ENCODE results near the gene SMIM13. TPM values are rescaled to one million over a fixed set of nuclear protein-coding genes. Genes with fewer than 3 reads are reported as not detected.

SMIM13 gene
- total RNA-seq, 1 experiment from 2014 or later: 15.7 TPM

GRCh38 chr6:11168091-11168635, 74.5 kb downstream of the SMIM13 start:
- H2AFZ ChIP-seq (ENCODE audit: low read depth, low read length, poor library complexity, severe bottlenecking): no peak overlapping the region
- TF ChIP-seq REST (IDR thresholded peaks at IDR 0.05; ENCODE audit: low read depth) (no peak), POLR2A (IDR thresholded peaks at IDR 0.05; ENCODE audit: borderline replicate concordance, extremely low read depth, insufficient read depth, insufficient read length) (no peak), YY1 (IDR thresholded peaks at IDR 0.05; ENCODE audit: extremely low read depth, insufficient replicate concordance, low read depth, low read length) (no peak), FOSL1 (IDR thresholded peaks at IDR 0.05; ENCODE audit: low read depth) (no peak), RAD21 (IDR thresholded peaks at IDR 0.05; ENCODE audit: low read depth) (no peak), EGR1 (IDR thresholded peaks at IDR 0.05; ENCODE audit: low read depth) (no peak), SIN3A (IDR thresholded peaks at IDR 0.05; ENCODE audit: low read depth) (no peak), TCF7L2 (IDR thresholded peaks at IDR 0.05; ENCODE audit: borderline replicate concordance, extremely low read depth, insufficient read depth, insufficient read length) (no peak)
- TF ChIP-seq, protein P1, sequence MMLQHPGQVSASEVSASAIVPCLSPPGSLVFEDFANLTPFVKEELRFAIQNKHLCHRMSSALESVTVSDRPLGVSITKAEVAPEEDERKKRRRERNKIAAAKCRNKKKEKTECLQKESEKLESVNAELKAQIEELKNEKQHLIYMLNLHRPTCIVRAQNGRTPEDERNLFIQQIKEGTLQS (IDR thresholded peaks at IDR 0.05): no peak
- TF ChIP-seq, protein P2, sequence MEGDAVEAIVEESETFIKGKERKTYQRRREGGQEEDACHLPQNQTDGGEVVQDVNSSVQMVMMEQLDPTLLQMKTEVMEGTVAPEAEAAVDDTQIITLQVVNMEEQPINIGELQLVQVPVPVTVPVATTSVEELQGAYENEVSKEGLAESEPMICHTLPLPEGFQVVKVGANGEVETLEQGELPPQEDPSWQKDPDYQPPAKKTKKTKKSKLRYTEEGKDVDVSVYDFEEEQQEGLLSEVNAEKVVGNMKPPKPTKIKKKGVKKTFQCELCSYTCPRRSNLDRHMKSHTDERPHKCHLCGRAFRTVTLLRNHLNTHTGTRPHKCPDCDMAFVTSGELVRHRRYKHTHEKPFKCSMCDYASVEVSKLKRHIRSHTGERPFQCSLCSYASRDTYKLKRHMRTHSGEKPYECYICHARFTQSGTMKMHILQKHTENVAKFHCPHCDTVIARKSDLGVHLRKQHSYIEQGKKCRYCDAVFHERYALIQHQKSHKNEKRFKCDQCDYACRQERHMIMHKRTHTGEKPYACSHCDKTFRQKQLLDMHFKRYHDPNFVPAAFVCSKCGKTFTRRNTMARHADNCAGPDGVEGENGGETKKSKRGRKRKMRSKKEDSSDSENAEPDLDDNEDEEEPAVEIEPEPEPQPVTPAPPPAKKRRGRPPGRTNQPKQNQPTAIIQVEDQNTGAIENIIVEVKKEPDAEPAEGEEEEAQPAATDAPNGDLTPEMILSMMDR (IDR thresholded peaks at IDR 0.05 in 2 of 3, conservative IDR thresholded peaks at IDR 0.05 in 1 of 3; ENCODE audit: borderline replicate concordance in 1 of 3, insufficient read depth in 1 of 3, low read depth in 2 of 3, low read length in 2 of 3): no peak
- POLR2A ChIA-PET: no interaction called here

More at GRCh38 chr6:11168091-11168635, 74.5 kb downstream of the SMIM13 start:
- intact Hi-C loops (cut with micrococcal nuclease): no loop called here
- Histone ChIP-seq H3K36me3 (ENCODE audit: control insufficient read depth in 1 of 2, insufficient read depth in 2 of 2, low read length in 2 of 2) (no peaks in the 10 kb centered on the region), H3K4me3 (replicated peaks in 1 of 2; ENCODE audit: low read depth in 1 of 2, low read length in 2 of 2) (no peak overlapping the region), H3K79me2 (ENCODE audit: insufficient read depth, low read length) (no peaks in the 10 kb centered on the region), H3K9me3 (ENCODE audit: control insufficient read depth in 1 of 2, insufficient read depth in 1 of 2, low read depth in 1 of 2, low read length in 2 of 2) (no peaks in the 10 kb centered on the region), H3K9ac (ENCODE audit: low read length) (no peak overlapping the region), H3K9me2 (ENCODE audit: insufficient read depth) (no peaks in the 10 kb centered on the region), H3K27ac (ENCODE audit: low read depth, low read length) (no peak overlapping the region), H3K4me2 (ENCODE audit: low read length) (no peak overlapping the region), H3K4me1 (ENCODE audit: control insufficient read depth in 1 of 2, insufficient read depth in 2 of 2, low read length in 2 of 2) (no peaks in the 10 kb centered on the region), H4K20me1 (ENCODE audit: insufficient read depth) (no peaks in the 10 kb centered on the region), H3K27me3 (ENCODE audit: insufficient read depth, low read length) (no peaks in the 10 kb centered on the region)
- ChIA-PET CTCF (interaction anchor here (1.1 kb wide), 1 partner anchor 408 kb away, joined by 3 read pairs; no protein-coding TSS in a partner anchor), RAD21 (ENCODE audit: low non-redundant PET in 1 of 2, low total read pairs in 2 of 2, uncharacterized antibody in 2 of 2, unreplicated experiment in 2 of 2) (no interaction called here)
- ATAC-seq (no peak), DNase-seq (ENCODE audit: low read depth, low spot score) (no peak)
- no TSS peak for BruUV-seq (replicated peaks)

All from HCT116 (cell line).